ENCODE data around the gene DMD. TPM values are rescaled to one million over a fixed set of nuclear protein-coding genes. Genes with fewer than 3 reads are reported as not detected.
"Not testable (repeated sequence)": the region's sequence is repeated elsewhere in the genome, so short reads cannot be mapped to it uniquely, and the experiment has no call there.

DMD gene
- total and polyA plus RNA-seq, 2 of the 13 experiments (the other 11 are each of a cell fraction or from before 2014, with no cell fraction given) = 17.6 to 25.9 TPM

DNA sequence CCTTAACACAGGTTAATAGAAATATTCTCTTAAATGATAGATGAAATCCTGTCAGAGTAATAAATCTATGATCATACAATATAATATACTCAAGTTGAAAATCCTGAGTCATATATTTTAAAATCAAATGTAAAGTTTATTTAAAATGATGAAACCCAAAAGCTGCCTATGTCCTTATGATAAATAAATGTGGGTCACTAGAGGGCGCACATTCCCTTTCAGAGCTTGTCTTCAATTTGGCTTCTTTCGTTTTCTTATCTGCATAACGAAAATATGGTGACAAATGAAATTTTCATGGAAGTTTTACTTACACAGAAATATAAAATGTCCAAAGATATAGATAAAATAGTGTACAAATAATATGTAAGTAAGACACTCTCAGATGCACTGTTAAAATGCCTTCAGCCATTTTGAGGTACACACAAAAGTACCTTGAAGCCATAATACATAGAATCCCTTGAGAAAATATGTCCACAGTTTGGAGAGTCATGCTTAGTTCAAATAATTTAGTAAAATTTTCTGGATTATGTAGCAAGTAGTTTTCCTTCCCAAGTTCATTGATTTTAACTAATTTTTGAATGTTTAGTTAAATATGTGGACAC is 680.4 kb downstream of the DMD start:
- no TSS peak for BruUV-seq (replicated peaks)
- no peak overlapping the region for H3K4me3 ChIP-seq (replicated peaks in 1 of 3; ENCODE audit: insufficient read depth in 1 of 3, low read depth in 2 of 3, low read length in 3 of 3)
- FAIRE-seq (peak; percentile 30), ATAC-seq (no peak), DNase-seq (ENCODE audit: low spot score) (peak; percentile 21)
- TF ChIP-seq SMC3 (IDR thresholded peaks at IDR 0.05; ENCODE audit: low read length) (0 out of 2 replicates have a peak, but pooled peaks have one; percentile 27), CTCF (CRISPR knock-in tag; IDR thresholded peaks at IDR 0.05) (peak; percentile 51), ERF (CRISPR knock-in tag; IDR thresholded peaks at IDR 0.05) (no peak), ZNF160 (CRISPR knock-in tag; IDR thresholded peaks at IDR 0.05) (no peak), SSRP1 (CRISPR knock-in tag; IDR thresholded peaks at IDR 0.05) (no peak), STAG1 (CRISPR knock-in tag; IDR thresholded peaks at IDR 0.05) (peak; percentile 59)
- TF ChIP-seq, protein P1, sequence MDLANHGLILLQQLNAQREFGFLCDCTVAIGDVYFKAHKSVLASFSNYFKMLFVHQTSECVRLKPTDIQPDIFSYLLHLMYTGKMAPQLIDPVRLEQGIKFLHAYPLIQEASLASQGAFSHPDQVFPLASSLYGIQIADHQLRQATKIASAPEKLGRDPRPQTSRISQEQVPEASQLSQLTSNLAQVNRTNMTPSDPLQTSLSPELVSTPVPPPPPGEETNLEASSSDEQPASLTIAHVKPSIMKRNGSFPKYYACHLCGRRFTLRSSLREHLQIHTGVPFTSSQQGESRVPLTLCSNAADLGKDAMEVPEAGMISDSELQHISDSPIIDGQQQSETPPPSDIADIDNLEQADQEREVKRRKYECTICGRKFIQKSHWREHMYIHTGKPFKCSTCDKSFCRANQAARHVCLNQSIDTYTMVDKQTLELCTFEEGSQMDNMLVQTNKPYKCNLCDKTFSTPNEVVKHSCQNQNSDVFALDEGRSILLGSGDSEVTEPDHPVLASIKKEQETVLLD (CRISPR knock-in tag; IDR thresholded peaks at IDR 0.05; ENCODE audit: low read depth) = no peak
- no peak overlapping the region for H3K27ac ChIP-seq (ENCODE audit: extremely low read length, insufficient read depth, low read length)
- H3K79me2 ChIP-seq (ENCODE audit: insufficient read depth, low read length) = no peaks in the 10 kb centered on the region
- H3K4me1 ChIP-seq (ENCODE audit: insufficient read depth, low read length) = peaks cover 3% of the 10 kb centered on the region
- H3K4me2 ChIP-seq (ENCODE audit: low read depth, low read length) = no peak overlapping the region
- POLR2A ChIA-PET = no interaction called here
- intact Hi-C loops (cut with micrococcal nuclease; ENCODE audit: unreplicated experiment) = loop anchor here (1.0 to 5.0 kb wide), 3 partner anchors 142 to 1771 kb away; no protein-coding TSS in a partner anchor
- no peaks in the 10 kb centered on the region for H3K36me3 ChIP-seq (replicated peaks in 1 of 2; ENCODE audit: control insufficient read depth in 1 of 2, insufficient read depth in 2 of 2, low read length in 2 of 2)
- CTCF ChIA-PET (ENCODE audit: low intra/inter-chr PET ratio, low total read pairs) = interaction anchor here (1.0 kb wide), 1 partner anchor 142 kb away, joined by 3 read pairs; no protein-coding TSS in a partner anchor
- no peaks in the 10 kb centered on the region for H3K27me3 ChIP-seq (ENCODE audit: control insufficient read depth in 1 of 2, insufficient read depth in 2 of 2, low read length in 2 of 2)
- WGBS (ENCODE audit: low lambda C conversion rate) = 1% methylated on average over 3 of the region's 3 CpGs
- in situ Hi-C loops (cut with HindIII; ENCODE audit: extremely low pct_ligation_motif_present, low pct_unique_long_range_greater_than_20kb) = loop anchor here (10.0 to 25.0 kb wide), 2 partner anchors 131 to 804 kb away; no protein-coding TSS in a partner anchor
- no peak overlapping the region for H2AFZ ChIP-seq (ENCODE audit: low read length)
- H3K9me3 ChIP-seq (ENCODE audit: low read length) = no peaks in the 10 kb centered on the region
- no peaks in the 10 kb centered on the region for H4K20me1 ChIP-seq (ENCODE audit: insufficient read depth, low read length)
- H3K9ac ChIP-seq (ENCODE audit: insufficient read depth, low read depth, low read length) = no peak overlapping the region

DNA sequence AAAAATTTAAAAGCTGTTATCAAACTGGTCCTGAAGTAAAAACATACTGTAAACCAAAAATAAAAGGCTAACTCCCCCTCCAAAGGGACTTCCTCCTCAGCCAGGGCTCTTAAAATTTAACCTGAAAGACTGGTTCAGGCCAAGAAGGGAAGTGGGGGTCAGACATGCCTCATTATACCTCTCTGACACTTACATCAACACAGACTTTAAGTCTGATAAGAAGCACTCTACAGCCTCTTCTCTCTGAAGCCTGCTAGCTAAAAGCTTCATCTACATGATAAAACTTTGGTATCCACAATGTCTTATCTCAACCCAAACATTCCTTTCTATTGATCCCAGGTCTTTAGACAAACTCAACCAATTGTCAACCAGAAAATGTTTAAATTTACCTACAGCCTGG is 682.9 kb downstream of the DMD start:
- H4K20me1 ChIP-seq (ENCODE audit: insufficient read depth, low read length); intact Hi-C loops (cut with micrococcal nuclease; ENCODE audit: unreplicated experiment); ATAC-seq; FAIRE-seq; H2AFZ ChIP-seq (ENCODE audit: low read length); H3K9me3 ChIP-seq (ENCODE audit: low read length); CTCF ChIA-PET (ENCODE audit: low intra/inter-chr PET ratio, low total read pairs); POLR2A ChIA-PET; H3K36me3 ChIP-seq (replicated peaks in 1 of 2; ENCODE audit: control insufficient read depth in 1 of 2, insufficient read depth in 2 of 2, low read length in 2 of 2); H3K27me3 ChIP-seq (ENCODE audit: control insufficient read depth in 1 of 2, insufficient read depth in 2 of 2, low read length in 2 of 2); H3K4me3 ChIP-seq (replicated peaks in 1 of 3; ENCODE audit: insufficient read depth in 1 of 3, low read depth in 2 of 3, low read length in 3 of 3); DNase-seq (ENCODE audit: low spot score); H3K9ac ChIP-seq (ENCODE audit: insufficient read depth, low read depth, low read length); H3K79me2 ChIP-seq (ENCODE audit: insufficient read depth, low read length); H3K27ac ChIP-seq (ENCODE audit: extremely low read length, insufficient read depth, low read length); H3K4me1 ChIP-seq (ENCODE audit: insufficient read depth, low read length); H3K4me2 ChIP-seq (ENCODE audit: low read depth, low read length); BruUV-seq (replicated peaks): not testable (repeated sequence)
- in situ Hi-C loops (cut with HindIII; ENCODE audit: extremely low pct_ligation_motif_present, low pct_unique_long_range_greater_than_20kb) = loop anchor here (25.0 kb wide), 1 partner anchor 134 kb away; no protein-coding TSS in a partner anchor

Data from HepG2 (cell line).